ENCODE results near the gene GRB2. TPM values are rescaled to one million over a fixed set of nuclear protein-coding genes. Genes with fewer than 3 reads are reported as not detected.

Gene GRB2
- total and polyA plus RNA-seq, 12 donors, result 23.5 to 85.5 (median 52.0) TPM

DNA sequence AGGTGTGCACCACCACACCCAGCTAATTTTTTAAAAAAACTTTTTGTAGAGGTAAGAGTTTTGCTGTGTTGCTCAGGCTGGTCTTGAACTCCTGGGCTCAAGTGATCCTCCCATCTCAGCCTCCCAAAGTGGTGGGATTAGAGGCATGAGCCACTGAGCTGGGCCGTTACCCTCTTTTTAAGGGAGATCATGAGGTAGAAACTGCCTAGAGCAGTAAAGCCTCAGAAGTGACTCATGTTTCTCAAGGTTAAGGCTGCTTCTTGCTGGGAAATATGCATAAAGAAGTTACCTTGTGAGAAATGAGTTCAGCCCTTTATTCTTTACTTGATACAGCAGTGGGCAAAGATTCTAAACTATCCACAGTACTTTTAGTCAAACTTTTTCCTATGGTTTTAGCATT is 38.2 kb downstream of the GRB2 start:
- 90 to 95% methylated on average over 1 of the region's 1 CpG for WGBS, 2 donors
- intact Hi-C loops (cut with DNase I), result no loop called here
- no peak overlapping the region for H3K27ac ChIP-seq

GRCh38 chr17:75366432-75366831 is 39.0 kb downstream of the GRB2 start:
- Histone ChIP-seq H3K9me3 (no peaks in the 10 kb centered on the region), H3K27ac (no peak overlapping the region), H3K36me3 (no peaks in the 10 kb centered on the region), H3K4me3 (no peak overlapping the region), H3K4me1 (peaks cover 0 to 96% (median 58%) of the 10 kb centered on the region in 9 donors), H3K27me3 (no peaks in the 10 kb centered on the region)
- no peak for DNase-seq
- ATAC-seq, result no peak
- intact Hi-C loops (cut with DNase I), result no loop called here
- no peak for TF ChIP-seq CTCF (IDR thresholded peaks at IDR 0.05)
- 46 to 50% methylated on average over 6 of the region's 6 CpGs for WGBS, 2 donors

More for the DNA sequence above, 38.2 kb downstream of the GRB2 start:
- no peak for TF ChIP-seq CTCF (IDR thresholded peaks at IDR 0.05)
- Histone ChIP-seq H3K27me3 (no peaks in the 10 kb centered on the region), H3K4me1 (peaks cover 0 to 97% (median 63%) of the 10 kb centered on the region in 9 donors), H3K9me3 (no peaks in the 10 kb centered on the region), H3K4me3 (no peak overlapping the region), H3K36me3 (no peaks in the 10 kb centered on the region)
- no peak for ATAC-seq
- no peak for DNase-seq

GRCh38 chr17:75365931-75366275 is 39.6 kb downstream of the GRB2 start:
- TF ChIP-seq CTCF (IDR thresholded peaks at IDR 0.05), result no peak
- H3K27ac ChIP-seq, result no peak overlapping the region
- intact Hi-C loops (cut with DNase I), result no loop called here
- no peaks in the 10 kb centered on the region for H3K27me3 ChIP-seq
- no peaks in the 10 kb centered on the region for H3K36me3 ChIP-seq
- WGBS, 2 donors, result 66 to 68% methylated on average over 6 of the region's 6 CpGs
- no peak overlapping the region for H3K4me3 ChIP-seq
- DNase-seq, result no peak
- no peaks in the 10 kb centered on the region for H3K9me3 ChIP-seq
- peaks cover 0 to 96% (median 60%) of the 10 kb centered on the region in 9 donors for H3K4me1 ChIP-seq
- ATAC-seq, result no peak

- H3K9me3 ChIP-seq, result no peaks in the 10 kb centered on the region
- intact Hi-C loops (cut with DNase I), result no loop called here
- no peaks in the 10 kb centered on the region for H3K36me3 ChIP-seq
- no peak overlapping the region for H3K27ac ChIP-seq
- DNase-seq (no peak), ATAC-seq (no peak)
- no peak overlapping the region for H3K4me3 ChIP-seq
- peaks cover 0 to 96% (median 60%) of the 10 kb centered on the region in 9 donors for H3K4me1 ChIP-seq
- WGBS, 2 donors, result 82 to 86% methylated on average over 8 of the region's 8 CpGs
- no peaks in the 10 kb centered on the region for H3K27me3 ChIP-seq
- TF ChIP-seq CTCF (IDR thresholded peaks at IDR 0.05), result no peak
Observed at GRCh38 chr17:75365009-75365930, 40.2 kb downstream of the GRB2 start.
